Gastroesophageal sphincter (tissue), 3 donors: Measurements from ENCODE around the gene DTNBP1.

Experiments used
- POLR2A ChIP-seq, 2 donors: fragments of 450-650 bp; IDR thresholded peaks; one replicate each; pipeline ENCODE4 v1.6.1; 2017; ENCODE audit warnings: antibody characterized with exemption in 2 of 2, mild to moderate bottlenecking in 2 of 2, moderate library complexity in 1 of 2
- POLR2AphosphoS5 ChIP-seq: sonication (generic); formaldehyde crosslinking; IDR thresholded peaks from one replicate; pipeline ENCODE4 v1.6.1; 2017; ENCODE audit warnings: antibody characterized with exemption
- TF ChIP-seq, protein P1 (sequence below), 4 experiments: fragments of 200-600 bp in 2 of 4; fragments of 450-650 bp in 2 of 4; sonication (generic) in 1 of 4; IDR thresholded peaks; one replicate each; pipeline ENCODE4 v1.5.1; 2017 to 2019; ENCODE audit warnings: antibody characterized with exemption in 4 of 4, mild to moderate bottlenecking in 2 of 4, moderate library complexity in 2 of 4

DNA sequence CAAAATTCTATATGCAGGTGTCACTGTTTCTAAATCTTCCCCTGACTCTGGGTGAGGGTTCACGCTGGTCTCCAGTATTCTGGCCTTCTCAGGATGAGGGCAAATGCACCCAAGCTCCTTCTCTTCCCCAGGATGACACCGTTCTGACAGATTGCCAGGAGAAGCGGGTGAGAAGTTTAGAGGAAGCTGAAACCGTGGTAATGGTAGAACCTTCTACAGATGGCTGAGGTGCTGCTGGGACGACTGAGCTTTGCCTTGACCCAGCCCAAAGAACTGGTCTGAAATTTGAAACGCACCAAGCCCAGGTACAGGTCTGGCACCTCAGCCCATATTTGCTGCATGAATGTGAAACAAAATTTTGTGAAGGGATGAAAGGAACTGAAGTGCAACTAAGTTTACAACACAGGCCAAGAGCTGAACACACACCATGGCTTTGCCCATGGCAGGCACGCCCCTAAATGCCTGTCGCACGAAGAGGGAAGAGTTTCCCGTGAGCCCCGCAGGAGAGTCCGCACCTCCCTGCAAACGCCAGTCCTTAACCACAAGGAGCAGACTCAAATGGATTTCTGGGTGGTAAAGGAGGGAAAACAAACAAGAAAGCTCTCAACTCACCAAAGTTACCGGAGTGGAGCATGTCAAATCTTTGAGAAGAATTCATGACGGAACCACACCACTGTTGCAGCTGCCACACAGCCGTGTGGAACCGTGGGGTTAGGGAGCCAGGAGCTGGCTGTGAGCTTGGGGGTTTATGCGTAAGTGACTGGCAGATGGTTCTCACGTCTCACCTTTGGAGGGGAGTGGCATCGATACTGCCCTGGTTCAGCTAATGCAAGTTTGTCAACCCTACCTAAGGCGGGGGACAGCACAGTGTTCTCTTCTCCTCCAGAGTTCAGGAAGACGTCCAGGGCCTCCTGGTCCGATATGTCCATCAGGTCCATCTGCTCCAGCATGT, 138.9 kb downstream of the DTNBP1 start:
- no peak for TF ChIP-seq POLR2AphosphoS5
- TF ChIP-seq, protein P1, sequence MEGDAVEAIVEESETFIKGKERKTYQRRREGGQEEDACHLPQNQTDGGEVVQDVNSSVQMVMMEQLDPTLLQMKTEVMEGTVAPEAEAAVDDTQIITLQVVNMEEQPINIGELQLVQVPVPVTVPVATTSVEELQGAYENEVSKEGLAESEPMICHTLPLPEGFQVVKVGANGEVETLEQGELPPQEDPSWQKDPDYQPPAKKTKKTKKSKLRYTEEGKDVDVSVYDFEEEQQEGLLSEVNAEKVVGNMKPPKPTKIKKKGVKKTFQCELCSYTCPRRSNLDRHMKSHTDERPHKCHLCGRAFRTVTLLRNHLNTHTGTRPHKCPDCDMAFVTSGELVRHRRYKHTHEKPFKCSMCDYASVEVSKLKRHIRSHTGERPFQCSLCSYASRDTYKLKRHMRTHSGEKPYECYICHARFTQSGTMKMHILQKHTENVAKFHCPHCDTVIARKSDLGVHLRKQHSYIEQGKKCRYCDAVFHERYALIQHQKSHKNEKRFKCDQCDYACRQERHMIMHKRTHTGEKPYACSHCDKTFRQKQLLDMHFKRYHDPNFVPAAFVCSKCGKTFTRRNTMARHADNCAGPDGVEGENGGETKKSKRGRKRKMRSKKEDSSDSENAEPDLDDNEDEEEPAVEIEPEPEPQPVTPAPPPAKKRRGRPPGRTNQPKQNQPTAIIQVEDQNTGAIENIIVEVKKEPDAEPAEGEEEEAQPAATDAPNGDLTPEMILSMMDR (IDR thresholded peaks at IDR 0.05): no peak
- no peak for TF ChIP-seq POLR2A (IDR thresholded peaks at IDR 0.05)
